HCT116 (cell line): ENCODE measurements around the gene NDUFS2.

Source experiments
- ATF3 ChIP-seq: IDR thresholded peaks from 2 replicates; pipeline ENCODE4 v1.6.1; 2012
- CTCF ChIP-seq, 3 experiments: fragments of 200-600 bp in 1 of 3; sonication (generic) in 1 of 3; IDR thresholded peaks in 2 of 3; conservative IDR thresholded peaks in 1 of 3; 2 replicates each; pipeline ENCODE4 v1.5.1; 2012 to 2017; ENCODE audit warnings: low read depth in 2 of 3, low read length in 2 of 3, antibody characterized with exemption in 1 of 3, borderline replicate concordance in 1 of 3, control low read depth in 1 of 3, mild to moderate bottlenecking in 1 of 3, mixed read lengths in 1 of 3, mixed run types in 1 of 3, moderate library complexity in 1 of 3; ENCODE audit not compliant: insufficient read depth in 1 of 3
- EZH2 ChIP-seq: fragments of 200-600 bp; sonication (generic); IDR thresholded peaks from 2 replicates; pipeline ENCODE4 v1.6.1; 2017; ENCODE audit warnings: antibody characterized with exemption, mixed run types
- EZH2phosphoT487 ChIP-seq: fragments of 200-600 bp; IDR thresholded peaks from 2 replicates; pipeline ENCODE4 v1.6.1; 2018; ENCODE audit warnings: antibody characterized with exemption, borderline replicate concordance
- MAX ChIP-seq: IDR thresholded peaks from 2 replicates; pipeline ENCODE4 v1.6.1; 2012
- POLR2A ChIP-seq: IDR thresholded peaks from 2 replicates; pipeline ENCODE4 v1.7.0; 2011; ENCODE audit warnings: borderline replicate concordance; ENCODE audit not compliant: insufficient read depth, insufficient read length; ENCODE audit errors: extremely low read depth
- POLR2AphosphoS5 ChIP-seq: IDR thresholded peaks from 2 replicates; pipeline ENCODE4 v1.6.1; 2011; ENCODE audit warnings: mild to moderate bottlenecking, low read depth, low read length, moderate library complexity
- SIN3A ChIP-seq: IDR thresholded peaks from 2 replicates; pipeline ENCODE4 v1.6.1; 2012; ENCODE audit warnings: low read depth
- ZBTB33 ChIP-seq: IDR thresholded peaks from 2 replicates; pipeline ENCODE4 v1.6.1; 2011; ENCODE audit warnings: mild to moderate bottlenecking, low read length, moderate library complexity; ENCODE audit not compliant: insufficient replicate concordance; ENCODE audit errors: extremely low read depth
- TF ChIP-seq, protein P1 (sequence below): IDR thresholded peaks from 2 replicates; pipeline ENCODE4 v1.6.1; 2012; ENCODE audit warnings: low read depth

DNA sequence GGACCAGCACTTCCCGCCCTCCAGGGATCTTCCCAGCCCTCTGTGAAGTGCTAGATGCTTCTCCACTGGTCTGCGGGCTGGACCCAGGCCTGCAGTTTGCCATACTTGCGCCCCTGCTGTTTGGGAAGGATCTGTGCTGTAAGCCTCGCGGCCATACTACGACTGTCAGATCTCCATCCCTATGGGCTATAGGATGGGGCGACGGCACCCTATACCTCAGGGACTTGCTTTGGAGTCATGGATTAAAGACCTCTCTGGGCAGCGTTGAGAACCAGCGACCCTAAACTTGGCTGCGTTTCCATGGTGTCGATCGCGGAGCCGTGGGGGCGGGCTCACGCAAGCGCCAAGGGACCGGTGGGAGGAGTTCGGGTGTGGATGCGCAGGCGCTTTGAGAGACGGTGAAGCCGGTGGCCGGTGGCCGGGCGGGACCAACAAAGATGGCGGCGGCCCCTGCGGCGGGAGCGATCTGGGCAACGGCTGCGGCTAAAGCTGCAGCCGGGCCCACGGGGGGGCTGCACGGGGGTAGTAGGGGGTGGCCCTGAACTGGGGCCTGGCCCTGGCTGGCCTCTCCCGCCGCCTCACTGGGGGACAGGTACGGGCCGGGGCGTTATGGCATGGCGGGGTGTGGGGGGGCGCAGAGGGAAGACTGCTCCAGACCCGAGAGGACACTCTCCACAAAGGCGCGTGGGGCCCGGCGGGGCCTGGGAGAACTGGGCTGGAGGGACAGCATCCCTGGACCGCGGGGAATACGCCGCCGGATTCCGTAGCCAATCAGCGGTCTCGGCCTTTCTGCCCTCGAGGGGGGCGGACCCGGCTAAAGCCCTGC lies 42.9 kb upstream of the NDUFS2 start, which contains the start of gene USP21:
- TF ChIP-seq EZH2phosphoT487: no peak
- no peak for TF ChIP-seq EZH2
- peak; percentile 37 for TF ChIP-seq POLR2A
- TF ChIP-seq CTCF (IDR thresholded peaks at IDR 0.05 in 2 of 3, conservative IDR thresholded peaks at IDR 0.05 in 1 of 3; ENCODE audit: borderline replicate concordance in 1 of 3, insufficient read depth in 1 of 3, low read depth in 2 of 3, low read length in 2 of 3): peak in 2 of 3 experiments; percentile 34 to 43; a peak in 3 of 6 replicates
- TF ChIP-seq, protein P1, sequence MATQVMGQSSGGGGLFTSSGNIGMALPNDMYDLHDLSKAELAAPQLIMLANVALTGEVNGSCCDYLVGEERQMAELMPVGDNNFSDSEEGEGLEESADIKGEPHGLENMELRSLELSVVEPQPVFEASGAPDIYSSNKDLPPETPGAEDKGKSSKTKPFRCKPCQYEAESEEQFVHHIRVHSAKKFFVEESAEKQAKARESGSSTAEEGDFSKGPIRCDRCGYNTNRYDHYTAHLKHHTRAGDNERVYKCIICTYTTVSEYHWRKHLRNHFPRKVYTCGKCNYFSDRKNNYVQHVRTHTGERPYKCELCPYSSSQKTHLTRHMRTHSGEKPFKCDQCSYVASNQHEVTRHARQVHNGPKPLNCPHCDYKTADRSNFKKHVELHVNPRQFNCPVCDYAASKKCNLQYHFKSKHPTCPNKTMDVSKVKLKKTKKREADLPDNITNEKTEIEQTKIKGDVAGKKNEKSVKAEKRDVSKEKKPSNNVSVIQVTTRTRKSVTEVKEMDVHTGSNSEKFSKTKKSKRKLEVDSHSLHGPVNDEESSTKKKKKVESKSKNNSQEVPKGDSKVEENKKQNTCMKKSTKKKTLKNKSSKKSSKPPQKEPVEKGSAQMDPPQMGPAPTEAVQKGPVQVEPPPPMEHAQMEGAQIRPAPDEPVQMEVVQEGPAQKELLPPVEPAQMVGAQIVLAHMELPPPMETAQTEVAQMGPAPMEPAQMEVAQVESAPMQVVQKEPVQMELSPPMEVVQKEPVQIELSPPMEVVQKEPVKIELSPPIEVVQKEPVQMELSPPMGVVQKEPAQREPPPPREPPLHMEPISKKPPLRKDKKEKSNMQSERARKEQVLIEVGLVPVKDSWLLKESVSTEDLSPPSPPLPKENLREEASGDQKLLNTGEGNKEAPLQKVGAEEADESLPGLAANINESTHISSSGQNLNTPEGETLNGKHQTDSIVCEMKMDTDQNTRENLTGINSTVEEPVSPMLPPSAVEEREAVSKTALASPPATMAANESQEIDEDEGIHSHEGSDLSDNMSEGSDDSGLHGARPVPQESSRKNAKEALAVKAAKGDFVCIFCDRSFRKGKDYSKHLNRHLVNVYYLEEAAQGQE: no peak
- TF ChIP-seq ATF3: no peak
- no peak for TF ChIP-seq MAX
- no peak for TF ChIP-seq ZBTB33
- no peak for TF ChIP-seq SIN3A
- TF ChIP-seq POLR2AphosphoS5: peak; percentile 85
